ENCODE results near the gene VWF. TPM values are rescaled to one million over a fixed set of nuclear protein-coding genes. Genes with fewer than 3 reads are reported as not detected.

The VWF gene
- total RNA-seq, 2 experiments from 2014 or later, result not detected

- no peak overlapping the region for H3K27ac Mint-ChIP-seq
- POLR2A ChIA-PET, result no interaction called here
- no peaks in the 10 kb centered on the region for H3K36me3 Mint-ChIP-seq (ENCODE audit: low read depth)
- H3K9me3 Mint-ChIP-seq (ENCODE audit: insufficient read depth), result no peaks in the 10 kb centered on the region
- no peaks in the 10 kb centered on the region for H3K4me1 Mint-ChIP-seq (ENCODE audit: low read depth)
- DNase-seq, result no peak
- no peak for ATAC-seq
- CTCF ChIA-PET, result no interaction called here
- H3K4me3 Mint-ChIP-seq, result no peak overlapping the region
- no peaks in the 10 kb centered on the region for H3K27me3 Mint-ChIP-seq (ENCODE audit: low read depth)
These were observed 207.6 kb downstream of the VWF start for GRCh38 chr12:5916785-5917290.

- H3K36me3 Mint-ChIP-seq (ENCODE audit: low read depth), result no peaks in the 10 kb centered on the region
- CTCF ChIA-PET, result no interaction called here
- H3K4me1 Mint-ChIP-seq (ENCODE audit: low read depth), result no peaks in the 10 kb centered on the region
- peak; percentile 16 for DNase-seq
- no peak overlapping the region for H3K27ac Mint-ChIP-seq
- no peak overlapping the region for H3K4me3 Mint-ChIP-seq
- peaks cover 5% of the 10 kb centered on the region for H3K27me3 Mint-ChIP-seq (ENCODE audit: low read depth)
- no peak for ATAC-seq
- no peaks in the 10 kb centered on the region for H3K9me3 Mint-ChIP-seq (ENCODE audit: insufficient read depth)
- POLR2A ChIA-PET, result no interaction called here
These were observed 209.0 kb downstream of the VWF start for GRCh38 chr12:5915511-5915910.

- ChIA-PET POLR2A (no interaction called here), CTCF (no interaction called here)
- Mint-ChIP-seq H3K27ac (no peak overlapping the region), H3K9me3 (ENCODE audit: insufficient read depth) (no peaks in the 10 kb centered on the region), H3K27me3 (ENCODE audit: low read depth) (peaks cover 5% of the 10 kb centered on the region), H3K36me3 (ENCODE audit: low read depth) (no peaks in the 10 kb centered on the region), H3K4me3 (no peak overlapping the region), H3K4me1 (ENCODE audit: low read depth) (no peaks in the 10 kb centered on the region)
- ATAC-seq, result no peak
- DNase-seq, result peak; percentile 13
These were observed 209.9 kb downstream of the VWF start for GRCh38 chr12:5914387-5915149.

GRCh38 chr12:5913387-5913786 lies 211.1 kb downstream of the VWF start:
- no peaks in the 10 kb centered on the region for H3K4me1 Mint-ChIP-seq (ENCODE audit: low read depth)
- no peak overlapping the region for H3K4me3 Mint-ChIP-seq
- peaks cover 7% of the 10 kb centered on the region for H3K27me3 Mint-ChIP-seq (ENCODE audit: low read depth)
- DNase-seq (peak; percentile 13), ATAC-seq (no peak)
- no peaks in the 10 kb centered on the region for H3K36me3 Mint-ChIP-seq (ENCODE audit: low read depth)
- CTCF ChIA-PET, result no interaction called here
- POLR2A ChIA-PET, result no interaction called here
- H3K27ac Mint-ChIP-seq, result no peak overlapping the region
- H3K9me3 Mint-ChIP-seq (ENCODE audit: insufficient read depth), result no peaks in the 10 kb centered on the region

GRCh38 chr12:5912437-5913334 lies 211.8 kb downstream of the VWF start:
- ChIA-PET CTCF (no interaction called here), POLR2A (no interaction called here)
- H3K27ac Mint-ChIP-seq, result no peak overlapping the region
- H3K27me3 Mint-ChIP-seq (ENCODE audit: low read depth), result peaks cover 9% of the 10 kb centered on the region
- DNase-seq (peak; percentile 9), ATAC-seq (no peak)
- no peaks in the 10 kb centered on the region for H3K9me3 Mint-ChIP-seq (ENCODE audit: insufficient read depth)
- H3K4me3 Mint-ChIP-seq, result no peak overlapping the region
- no peaks in the 10 kb centered on the region for H3K36me3 Mint-ChIP-seq (ENCODE audit: low read depth)
- H3K4me1 Mint-ChIP-seq (ENCODE audit: low read depth), result no peaks in the 10 kb centered on the region

GRCh38 chr12:5912011-5912410 lies 212.5 kb downstream of the VWF start:
- Mint-ChIP-seq H3K36me3 (ENCODE audit: low read depth) (no peaks in the 10 kb centered on the region), H3K27ac (no peak overlapping the region), H3K4me1 (ENCODE audit: low read depth) (no peaks in the 10 kb centered on the region), H3K4me3 (no peak overlapping the region), H3K27me3 (ENCODE audit: low read depth) (peaks cover 9% of the 10 kb centered on the region), H3K9me3 (ENCODE audit: insufficient read depth) (no peaks in the 10 kb centered on the region)
- peak; percentile 12 for DNase-seq
- CTCF ChIA-PET, result no interaction called here
- POLR2A ChIA-PET, result no interaction called here
- no peak for ATAC-seq

- ChIA-PET POLR2A (no interaction called here), CTCF (no interaction called here)
- no peaks in the 10 kb centered on the region for H3K4me1 Mint-ChIP-seq (ENCODE audit: low read depth)
- no peaks in the 10 kb centered on the region for H3K9me3 Mint-ChIP-seq (ENCODE audit: insufficient read depth)
- ATAC-seq, result no peak
- peak; percentile 14 for DNase-seq
- H3K36me3 Mint-ChIP-seq (ENCODE audit: low read depth), result no peaks in the 10 kb centered on the region
- no peak overlapping the region for H3K27ac Mint-ChIP-seq
- H3K4me3 Mint-ChIP-seq, result no peak overlapping the region
- H3K27me3 Mint-ChIP-seq (ENCODE audit: low read depth), result peaks cover 9% of the 10 kb centered on the region
These were observed 213.5 kb downstream of the VWF start for GRCh38 chr12:5910790-5911548.

- H3K4me1 Mint-ChIP-seq (ENCODE audit: low read depth), result no peaks in the 10 kb centered on the region
- DNase-seq (peak; percentile 3), ATAC-seq (no peak)
- H3K36me3 Mint-ChIP-seq (ENCODE audit: low read depth), result no peaks in the 10 kb centered on the region
- no peaks in the 10 kb centered on the region for H3K9me3 Mint-ChIP-seq (ENCODE audit: insufficient read depth)
- H3K27ac Mint-ChIP-seq, result no peak overlapping the region
- H3K27me3 Mint-ChIP-seq (ENCODE audit: low read depth), result peaks cover 9% of the 10 kb centered on the region
- POLR2A ChIA-PET, result no interaction called here
- no peak overlapping the region for H3K4me3 Mint-ChIP-seq
- CTCF ChIA-PET, result no interaction called here
These were observed 214.9 kb downstream of the VWF start for GRCh38 chr12:5909560-5909959.

- ATAC-seq (no peak), DNase-seq (no peak)
- POLR2A ChIA-PET, result no interaction called here
- Mint-ChIP-seq H3K27me3 (ENCODE audit: low read depth) (peaks cover 9% of the 10 kb centered on the region), H3K27ac (no peak overlapping the region), H3K36me3 (ENCODE audit: low read depth) (no peaks in the 10 kb centered on the region), H3K4me1 (ENCODE audit: low read depth) (no peaks in the 10 kb centered on the region), H3K4me3 (no peak overlapping the region), H3K9me3 (ENCODE audit: insufficient read depth) (no peaks in the 10 kb centered on the region)
- CTCF ChIA-PET, result no interaction called here
These were observed 216.2 kb downstream of the VWF start for GRCh38 chr12:5908251-5908650.

GRCh38 chr12:5907807-5908206 lies 216.7 kb downstream of the VWF start:
- POLR2A ChIA-PET, result no interaction called here
- no peaks in the 10 kb centered on the region for H3K9me3 Mint-ChIP-seq (ENCODE audit: insufficient read depth)
- DNase-seq, result peak; percentile 1
- CTCF ChIA-PET, result no interaction called here
- ATAC-seq, result no peak
- no peaks in the 10 kb centered on the region for H3K4me1 Mint-ChIP-seq (ENCODE audit: low read depth)
- H3K36me3 Mint-ChIP-seq (ENCODE audit: low read depth), result no peaks in the 10 kb centered on the region
- peaks cover 9% of the 10 kb centered on the region for H3K27me3 Mint-ChIP-seq (ENCODE audit: low read depth)
- H3K4me3 Mint-ChIP-seq, result no peak overlapping the region
- no peak overlapping the region for H3K27ac Mint-ChIP-seq

- peaks cover 7% of the 10 kb centered on the region for H3K27me3 Mint-ChIP-seq (ENCODE audit: low read depth)
- no peaks in the 10 kb centered on the region for H3K36me3 Mint-ChIP-seq (ENCODE audit: low read depth)
- H3K4me1 Mint-ChIP-seq (ENCODE audit: low read depth), result no peaks in the 10 kb centered on the region
- ATAC-seq (no peak), DNase-seq (no peak)
- H3K9me3 Mint-ChIP-seq (ENCODE audit: insufficient read depth), result no peaks in the 10 kb centered on the region
- H3K27ac Mint-ChIP-seq, result no peak overlapping the region
- ChIA-PET POLR2A (no interaction called here), CTCF (no interaction called here)
- H3K4me3 Mint-ChIP-seq, result no peak overlapping the region
These were observed 218.7 kb downstream of the VWF start for GRCh38 chr12:5905757-5906156.

- Mint-ChIP-seq H3K4me3 (no peak overlapping the region), H3K4me1 (ENCODE audit: low read depth) (no peaks in the 10 kb centered on the region), H3K27me3 (ENCODE audit: low read depth) (peaks cover 5% of the 10 kb centered on the region), H3K36me3 (ENCODE audit: low read depth) (no peaks in the 10 kb centered on the region), H3K9me3 (ENCODE audit: insufficient read depth) (no peaks in the 10 kb centered on the region), H3K27ac (no peak overlapping the region)
- POLR2A ChIA-PET, result no interaction called here
- ATAC-seq (no peak), DNase-seq (peak; percentile 12)
- CTCF ChIA-PET, result no interaction called here
These were observed 219.5 kb downstream of the VWF start for GRCh38 chr12:5904969-5905368.

All from activated CD8-positive, alpha-beta T cell treated with anti-CD3 and anti-CD28 coated beads, Interleukin-2, amount 10 ng/mL, durations not matched to agents 7 days and 5 days (primary cell).